Measurements from ENCODE around the gene MYNN. TPM values are rescaled to one million over a fixed set of nuclear protein-coding genes. Genes with fewer than 3 reads are reported as not detected.

Gene MYNN
- total RNA-seq, 1 donor from 2014 or later = 12.4 TPM

DNA sequence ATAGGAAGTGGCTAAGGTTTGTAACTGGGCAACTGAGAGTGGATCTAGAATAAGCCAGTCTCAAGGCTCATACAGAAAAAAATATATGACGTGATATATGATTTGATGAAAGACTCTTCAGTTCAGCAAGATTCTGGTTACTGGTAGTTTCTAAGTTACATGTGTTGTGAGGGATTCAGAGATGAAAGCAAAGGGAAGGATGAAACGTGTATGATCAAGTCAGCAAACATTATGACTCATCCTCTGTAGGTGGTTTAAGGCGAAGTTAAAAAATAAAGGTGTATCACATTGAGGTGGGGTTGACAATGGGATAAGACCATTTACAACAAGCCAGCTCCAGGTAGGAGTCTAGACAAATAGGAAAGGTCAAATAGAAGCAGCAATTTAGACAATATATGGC lies 24.5 kb upstream of the MYNN start:
- no peak for DNase-seq
- Histone ChIP-seq H3K4me1 (no peaks in the 10 kb centered on the region), H3K27ac (replicated peaks) (no peak overlapping the region), H3K4me3 (no peak overlapping the region), H3K27me3 (ENCODE audit: low read depth) (peaks cover 50% of the 10 kb centered on the region), H3K9me3 (replicated peaks) (no peaks in the 10 kb centered on the region), H3K36me3 (no peaks in the 10 kb centered on the region)
- TF ChIP-seq, protein P1, sequence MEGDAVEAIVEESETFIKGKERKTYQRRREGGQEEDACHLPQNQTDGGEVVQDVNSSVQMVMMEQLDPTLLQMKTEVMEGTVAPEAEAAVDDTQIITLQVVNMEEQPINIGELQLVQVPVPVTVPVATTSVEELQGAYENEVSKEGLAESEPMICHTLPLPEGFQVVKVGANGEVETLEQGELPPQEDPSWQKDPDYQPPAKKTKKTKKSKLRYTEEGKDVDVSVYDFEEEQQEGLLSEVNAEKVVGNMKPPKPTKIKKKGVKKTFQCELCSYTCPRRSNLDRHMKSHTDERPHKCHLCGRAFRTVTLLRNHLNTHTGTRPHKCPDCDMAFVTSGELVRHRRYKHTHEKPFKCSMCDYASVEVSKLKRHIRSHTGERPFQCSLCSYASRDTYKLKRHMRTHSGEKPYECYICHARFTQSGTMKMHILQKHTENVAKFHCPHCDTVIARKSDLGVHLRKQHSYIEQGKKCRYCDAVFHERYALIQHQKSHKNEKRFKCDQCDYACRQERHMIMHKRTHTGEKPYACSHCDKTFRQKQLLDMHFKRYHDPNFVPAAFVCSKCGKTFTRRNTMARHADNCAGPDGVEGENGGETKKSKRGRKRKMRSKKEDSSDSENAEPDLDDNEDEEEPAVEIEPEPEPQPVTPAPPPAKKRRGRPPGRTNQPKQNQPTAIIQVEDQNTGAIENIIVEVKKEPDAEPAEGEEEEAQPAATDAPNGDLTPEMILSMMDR (IDR thresholded peaks at IDR 0.05; ENCODE audit: borderline replicate concordance) = no peak
- intact Hi-C loops (cut with micrococcal nuclease) = no loop called here

- DNase-seq = no peak
- Histone ChIP-seq H3K9me3 (replicated peaks) (no peaks in the 10 kb centered on the region), H3K27me3 (ENCODE audit: low read depth) (peaks cover 65% of the 10 kb centered on the region), H3K36me3 (no peaks in the 10 kb centered on the region), H3K4me3 (no peak overlapping the region), H3K4me1 (no peaks in the 10 kb centered on the region), H3K27ac (replicated peaks) (no peak overlapping the region)
- intact Hi-C loops (cut with micrococcal nuclease) = no loop called here
- TF ChIP-seq, protein P1 (IDR thresholded peaks at IDR 0.05; ENCODE audit: borderline replicate concordance) = no peak
Measured at GRCh38 chr3:169750665-169751064, 22.5 kb upstream of the MYNN start.

GRCh38 chr3:169751875-169752274 lies 21.3 kb upstream of the MYNN start:
- Histone ChIP-seq H3K27ac (replicated peaks) (no peak overlapping the region), H3K27me3 (ENCODE audit: low read depth) (peaks cover 57% of the 10 kb centered on the region), H3K36me3 (no peaks in the 10 kb centered on the region), H3K9me3 (replicated peaks) (no peaks in the 10 kb centered on the region), H3K4me1 (no peaks in the 10 kb centered on the region), H3K4me3 (no peak overlapping the region)
- intact Hi-C loops (cut with micrococcal nuclease) = no loop called here
- no peak for DNase-seq
- TF ChIP-seq, protein P1 (IDR thresholded peaks at IDR 0.05; ENCODE audit: borderline replicate concordance) = no peak

- no peak for DNase-seq
- H3K4me3 ChIP-seq = no peak overlapping the region
- no peaks in the 10 kb centered on the region for H3K9me3 ChIP-seq (replicated peaks)
- no peaks in the 10 kb centered on the region for H3K4me1 ChIP-seq
- H3K27me3 ChIP-seq (ENCODE audit: low read depth) = peaks cover 36% of the 10 kb centered on the region
- intact Hi-C loops (cut with micrococcal nuclease) = no loop called here
- H3K27ac ChIP-seq (replicated peaks) = no peak overlapping the region
- TF ChIP-seq, protein P1 (IDR thresholded peaks at IDR 0.05; ENCODE audit: borderline replicate concordance) = no peak
- no peaks in the 10 kb centered on the region for H3K36me3 ChIP-seq
Measured at GRCh38 chr3:169754711-169755110, 18.5 kb upstream of the MYNN start.

DNA sequence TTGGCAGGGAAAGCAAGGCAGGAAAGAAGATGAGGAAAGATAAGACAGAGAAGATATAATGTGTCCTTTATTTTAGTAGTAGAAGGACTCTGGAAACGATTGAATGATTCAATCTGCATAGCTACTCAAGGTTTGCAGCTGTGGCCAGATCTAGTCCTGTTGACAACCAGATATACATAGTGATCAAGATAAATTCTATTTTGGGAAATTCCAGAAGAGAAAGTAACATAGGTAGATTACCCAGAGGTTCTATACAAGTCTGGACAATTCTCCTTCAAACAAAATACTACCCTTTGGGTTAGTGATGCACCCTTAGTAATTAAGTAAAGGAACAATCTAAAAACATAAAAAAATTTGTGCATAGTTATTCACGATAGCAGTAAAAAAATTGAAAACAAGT lies 17.7 kb upstream of the MYNN start:
- no peaks in the 10 kb centered on the region for H3K36me3 ChIP-seq
- DNase-seq = no peak
- intact Hi-C loops (cut with micrococcal nuclease) = no loop called here
- no peak overlapping the region for H3K27ac ChIP-seq (replicated peaks)
- H3K9me3 ChIP-seq (replicated peaks) = no peaks in the 10 kb centered on the region
- H3K4me1 ChIP-seq = no peaks in the 10 kb centered on the region
- no peak overlapping the region for H3K4me3 ChIP-seq
- H3K27me3 ChIP-seq (ENCODE audit: low read depth) = peaks cover 28% of the 10 kb centered on the region
- TF ChIP-seq, protein P1 (IDR thresholded peaks at IDR 0.05; ENCODE audit: borderline replicate concordance) = no peak
